ENCODE results near the gene GDF9.

GRCh38 chr5:132856011-132856410, 10.3 kb downstream of the GDF9 start:
- TF ChIP-seq CTCF (IDR thresholded peaks at IDR 0.05; ENCODE audit: low read depth, low read length), result no peak
- TF ChIP-seq POLR2A (IDR thresholded peaks at IDR 0.05; ENCODE audit: extremely low read depth, insufficient read length), result no peak
- no peak for TF ChIP-seq MAX (IDR thresholded peaks at IDR 0.05; ENCODE audit: low read depth, low read length)
